MM.1S (cell line): Measurements from ENCODE around the gene GPC3.

Experiments
- CTCF ChIP-seq: fragments of 300-600 bp; sonication (generic); IDR thresholded peaks from 2 replicates; pipeline ENCODE4 v1.5.1; 2016; ENCODE audit warnings: antibody characterized with exemption, low read length, mixed read lengths
- EZH2 ChIP-seq: fragments of 300-600 bp; sonication (generic); optimal IDR thresholded peaks from 2 replicates; pipeline ENCODE3; 2017; ENCODE audit warnings: low read depth, mild to moderate bottlenecking, antibody characterized with exemption, low read length, mixed read lengths

GRCh38 chrX:133660281-133660680 is 325.1 kb downstream of the GPC3 start:
- TF ChIP-seq CTCF = no peak
- TF ChIP-seq EZH2 = no peak
